IPS-15b (cell line): ENCODE results near the gene ACTR3.

Experiments
- H3K27me3 ChIP-seq: one replicate; pipeline ENCODE4 v1.6.1; 2013; ENCODE audit warnings: low read length; ENCODE audit not compliant: control insufficient read depth, insufficient read depth
- H3K36me3 ChIP-seq: one replicate; pipeline ENCODE4 v1.6.1; 2013; ENCODE audit warnings: low read length; ENCODE audit not compliant: control insufficient read depth, insufficient read depth
- H3K4me1 ChIP-seq: one replicate; pipeline ENCODE4 v1.6.1; 2013; ENCODE audit warnings: mild to moderate bottlenecking, low read length; ENCODE audit not compliant: control insufficient read depth, insufficient read depth
- H3K4me3 ChIP-seq: one replicate; pipeline ENCODE4 v1.5.1; 2013; ENCODE audit warnings: low read depth, low read length
- H3K9ac ChIP-seq: one replicate; pipeline ENCODE4 v1.6.1; 2013; ENCODE audit warnings: low read depth, mild to moderate bottlenecking, low read length
- H3K9me3 ChIP-seq: one replicate; pipeline ENCODE4 v1.6.1; 2013; ENCODE audit warnings: mild to moderate bottlenecking, low read length; ENCODE audit not compliant: control insufficient read depth, insufficient read depth

The ACTR3 gene

DNA sequence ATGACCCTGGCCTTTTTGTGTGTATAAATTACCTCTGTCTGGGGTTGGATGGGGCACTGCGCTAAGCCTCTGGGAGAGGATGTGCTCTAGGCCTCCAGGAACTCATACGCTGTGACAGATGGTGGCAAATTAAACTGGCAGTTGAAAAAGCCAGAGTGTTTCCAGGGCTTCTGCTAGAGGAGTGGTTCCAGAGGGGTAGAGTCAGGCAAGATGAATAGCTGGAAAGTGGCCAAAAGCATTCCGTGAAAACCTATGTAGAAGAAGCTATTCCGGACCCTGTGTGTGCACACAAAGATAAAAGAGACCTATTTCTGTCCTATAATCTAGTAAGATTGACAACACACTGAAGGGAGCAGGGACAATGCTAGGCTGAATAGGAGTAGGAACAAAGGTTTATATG, 84.8 kb downstream of the ACTR3 start:
- H3K9ac ChIP-seq: no peak overlapping the region
- H3K9me3 ChIP-seq: peaks cover 7% of the 10 kb centered on the region
- H3K4me1 ChIP-seq: no peaks in the 10 kb centered on the region
- no peaks in the 10 kb centered on the region for H3K36me3 ChIP-seq
- no peaks in the 10 kb centered on the region for H3K27me3 ChIP-seq
- no peak overlapping the region for H3K4me3 ChIP-seq

- no peaks in the 10 kb centered on the region for H3K36me3 ChIP-seq
- H3K4me1 ChIP-seq: no peaks in the 10 kb centered on the region
- no peak overlapping the region for H3K9ac ChIP-seq
- H3K4me3 ChIP-seq: no peak overlapping the region
- peaks cover 15% of the 10 kb centered on the region for H3K9me3 ChIP-seq
- no peaks in the 10 kb centered on the region for H3K27me3 ChIP-seq
These were observed 86.5 kb downstream of the ACTR3 start for GRCh38 chr2:113976277-113976928.

DNA sequence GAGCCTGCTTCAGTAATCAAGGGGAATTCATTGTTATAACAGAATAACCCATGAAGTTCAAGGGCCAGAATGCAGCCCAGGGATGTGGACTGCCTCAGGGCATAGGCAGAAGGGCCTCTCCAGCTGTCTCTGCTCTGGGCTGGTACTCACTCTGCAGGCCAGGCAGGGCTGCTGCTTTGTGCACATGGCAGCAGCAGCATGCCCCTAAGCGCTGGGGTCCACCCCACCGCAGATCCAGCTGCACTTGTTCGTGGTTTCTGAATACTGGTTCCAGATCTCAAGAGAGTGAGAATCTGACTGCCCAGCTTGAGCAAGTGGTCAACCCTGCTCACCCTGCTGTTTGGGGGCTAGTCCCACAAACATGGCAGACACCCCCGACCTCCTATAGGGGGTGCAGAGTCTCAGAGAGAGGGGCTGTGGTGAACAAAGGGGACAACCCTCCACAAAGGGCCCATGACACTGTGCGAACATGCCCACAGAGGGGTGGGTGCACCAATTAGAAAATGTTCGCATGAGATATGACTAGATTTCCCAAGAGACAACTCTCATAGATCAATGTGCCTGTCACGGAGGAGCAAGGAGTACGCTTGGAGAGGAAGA, 87.3 kb downstream of the ACTR3 start:
- H3K4me3 ChIP-seq: no peak overlapping the region
- H3K9ac ChIP-seq: no peak overlapping the region
- peaks cover 21% of the 10 kb centered on the region for H3K9me3 ChIP-seq
- H3K4me1 ChIP-seq: no peaks in the 10 kb centered on the region
- H3K27me3 ChIP-seq: no peaks in the 10 kb centered on the region
- H3K36me3 ChIP-seq: no peaks in the 10 kb centered on the region

- no peaks in the 10 kb centered on the region for H3K4me1 ChIP-seq
- peaks cover 24% of the 10 kb centered on the region for H3K9me3 ChIP-seq
- H3K36me3 ChIP-seq: no peaks in the 10 kb centered on the region
- no peaks in the 10 kb centered on the region for H3K27me3 ChIP-seq
- H3K9ac ChIP-seq: no peak overlapping the region
- no peak overlapping the region for H3K4me3 ChIP-seq
These were observed 88.0 kb downstream of the ACTR3 start for GRCh38 chr2:113977660-113978523.

- no peaks in the 10 kb centered on the region for H3K27me3 ChIP-seq
- H3K36me3 ChIP-seq: no peaks in the 10 kb centered on the region
- no peaks in the 10 kb centered on the region for H3K4me1 ChIP-seq
- H3K9me3 ChIP-seq: peaks cover 24% of the 10 kb centered on the region
- H3K9ac ChIP-seq: no peak overlapping the region
- no peak overlapping the region for H3K4me3 ChIP-seq
These were observed 88.8 kb downstream of the ACTR3 start for GRCh38 chr2:113978524-113979190.

- Histone ChIP-seq H3K9me3 (peaks cover 24% of the 10 kb centered on the region), H3K36me3 (no peaks in the 10 kb centered on the region), H3K4me3 (no peak overlapping the region), H3K4me1 (no peaks in the 10 kb centered on the region), H3K9ac (no peak overlapping the region), H3K27me3 (no peaks in the 10 kb centered on the region)
These were observed 89.6 kb downstream of the ACTR3 start for GRCh38 chr2:113979191-113980128.

DNA sequence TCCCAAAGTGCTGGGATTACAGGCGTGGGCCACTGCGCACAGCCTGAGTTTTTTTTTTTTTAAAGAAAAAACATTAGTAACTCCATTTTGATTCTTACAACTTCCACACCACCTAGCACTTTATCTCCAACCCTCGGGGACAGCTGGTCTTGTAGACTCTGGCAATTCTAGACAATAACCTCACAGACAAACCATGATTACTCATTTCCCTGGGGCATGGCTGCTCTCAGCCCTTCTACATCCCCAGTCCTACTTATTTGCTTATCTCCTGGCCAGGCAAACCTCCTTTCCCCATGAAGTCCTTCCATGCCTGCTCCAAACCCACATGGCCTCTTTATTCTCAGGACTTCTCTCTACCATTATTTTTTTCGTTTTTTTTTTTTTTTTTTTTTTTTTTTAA, 91.1 kb downstream of the ACTR3 start:
- Histone ChIP-seq H3K4me3 (no peak overlapping the region), H3K36me3 (no peaks in the 10 kb centered on the region), H3K4me1 (no peaks in the 10 kb centered on the region), H3K9ac (no peak overlapping the region), H3K27me3 (no peaks in the 10 kb centered on the region), H3K9me3 (peaks cover 24% of the 10 kb centered on the region)

DNA sequence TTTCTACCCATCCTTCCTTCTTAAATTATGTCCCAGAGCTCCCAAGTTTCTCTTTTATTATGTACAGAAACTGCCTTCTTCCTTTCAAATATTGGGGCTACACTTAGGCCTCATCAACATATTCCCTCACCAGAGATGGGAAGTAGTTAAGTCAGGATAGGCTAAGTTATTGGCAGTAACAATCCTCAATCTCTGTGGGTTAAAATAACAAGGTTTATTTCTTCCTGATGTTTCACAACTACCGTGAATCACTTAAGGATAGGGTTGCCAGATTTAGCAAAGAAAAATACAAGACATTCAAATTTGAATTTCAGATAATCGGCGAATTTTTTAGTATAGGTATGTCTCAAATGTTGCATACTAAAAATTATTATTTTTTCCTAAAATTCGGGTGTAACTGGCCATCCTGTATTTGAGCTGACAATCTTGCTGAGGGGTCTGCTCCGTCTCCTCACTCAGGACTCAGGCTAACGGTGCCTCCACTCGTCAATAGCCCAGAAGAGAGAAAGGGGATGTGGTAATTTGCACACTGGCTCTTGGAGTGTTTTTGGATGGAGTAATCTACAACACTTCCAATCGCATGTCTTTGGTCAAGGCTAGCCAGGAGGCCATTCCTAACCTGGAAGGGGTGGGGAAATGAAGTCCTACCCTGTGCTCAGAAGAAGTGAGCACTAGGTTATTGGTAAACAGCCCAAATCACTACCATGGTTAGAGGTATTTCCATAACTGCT, 91.7 kb downstream of the ACTR3 start:
- H3K27me3 ChIP-seq: no peaks in the 10 kb centered on the region
- H3K4me3 ChIP-seq: no peak overlapping the region
- H3K9ac ChIP-seq: no peak overlapping the region
- no peaks in the 10 kb centered on the region for H3K36me3 ChIP-seq
- H3K4me1 ChIP-seq: no peaks in the 10 kb centered on the region
- H3K9me3 ChIP-seq: peaks cover 24% of the 10 kb centered on the region

DNA sequence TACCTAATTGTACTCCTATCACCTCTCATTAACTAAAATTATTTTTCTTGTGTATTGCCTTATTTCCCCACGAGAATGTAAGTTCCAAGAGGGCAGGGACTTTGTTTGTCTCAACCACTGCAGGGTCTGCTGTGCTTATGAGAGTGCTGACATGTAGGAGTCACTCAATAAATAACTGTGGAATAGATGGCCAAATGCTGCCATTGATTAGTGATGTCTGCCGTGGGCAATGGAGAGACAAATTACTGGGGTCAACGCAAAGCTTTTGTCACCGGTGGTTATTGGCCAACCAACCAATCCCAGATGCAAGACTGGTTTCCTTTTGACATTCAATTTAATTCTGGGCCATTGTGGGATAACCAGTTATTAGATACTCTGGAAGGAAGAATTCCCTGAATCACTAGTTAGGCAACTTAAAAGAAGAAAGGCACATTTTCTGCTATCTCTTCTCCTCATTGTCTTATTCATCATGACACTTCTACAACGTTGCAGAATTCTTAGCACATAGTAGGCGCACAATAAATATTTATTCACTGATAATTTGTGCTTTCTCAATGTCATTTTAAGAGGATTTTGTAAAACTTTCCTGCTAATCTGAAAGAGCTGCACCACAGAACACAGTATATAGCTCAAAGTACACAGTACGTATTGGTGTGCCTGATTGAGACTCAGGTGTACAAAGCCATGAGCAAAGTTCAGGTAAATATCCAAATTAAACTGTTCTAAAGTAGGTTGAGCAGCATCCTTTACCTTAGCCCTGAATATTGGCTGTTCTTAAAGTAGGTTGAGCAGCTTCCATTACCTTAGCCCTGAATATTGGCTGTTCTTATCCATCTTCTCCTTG, 95.9 kb downstream of the ACTR3 start:
- Histone ChIP-seq H3K4me3 (no peak overlapping the region), H3K27me3 (no peaks in the 10 kb centered on the region), H3K4me1 (no peaks in the 10 kb centered on the region), H3K9ac (no peak overlapping the region), H3K36me3 (no peaks in the 10 kb centered on the region), H3K9me3 (peaks cover 12% of the 10 kb centered on the region)

- H3K4me1 ChIP-seq: no peaks in the 10 kb centered on the region
- no peaks in the 10 kb centered on the region for H3K36me3 ChIP-seq
These were observed 96.9 kb downstream of the ACTR3 start for GRCh38 chr2:113986762-113987290.

More at GRCh38 chr2:113986762-113987290, 96.9 kb downstream of the ACTR3 start:
- Histone ChIP-seq H3K4me3 (no peak overlapping the region), H3K27me3 (no peaks in the 10 kb centered on the region), H3K9me3 (peaks cover 6% of the 10 kb centered on the region), H3K9ac (no peak overlapping the region)
